ENCODE results near the gene MYBPC1.
"Not testable (repeated sequence)": the region's sequence is repeated elsewhere in the genome, so short reads cannot be mapped to it uniquely, and the experiment has no call there.

MYBPC1 gene

DNA sequence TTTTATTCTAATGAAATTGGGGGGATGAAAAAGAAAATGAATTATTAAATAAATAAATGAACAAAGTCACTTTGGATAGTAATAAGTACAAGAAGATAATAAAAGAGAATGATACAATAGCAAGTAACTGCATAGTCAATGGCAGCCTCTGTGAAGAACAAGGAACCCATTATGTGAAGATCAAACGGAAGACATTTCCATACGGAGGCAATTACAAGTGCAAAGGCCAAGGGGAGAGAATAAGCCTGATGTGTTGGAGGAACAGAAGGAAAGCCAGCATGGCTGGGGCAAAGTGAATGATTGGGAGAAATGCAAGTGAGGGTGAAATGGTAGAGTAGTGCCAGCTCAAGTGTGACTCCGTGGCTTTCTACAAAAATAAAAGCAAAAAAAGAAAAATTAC is 58.7 kb downstream of the MYBPC1 start:
- in situ Hi-C loops (cut with MboI; ENCODE audit: low sequenced_read_pairs), result no loop called here

- in situ Hi-C loops (cut with MboI; ENCODE audit: low sequenced_read_pairs), result no loop called here
These were observed 59.7 kb downstream of the MYBPC1 start for GRCh38 chr12:101654442-101654841.

DNA sequence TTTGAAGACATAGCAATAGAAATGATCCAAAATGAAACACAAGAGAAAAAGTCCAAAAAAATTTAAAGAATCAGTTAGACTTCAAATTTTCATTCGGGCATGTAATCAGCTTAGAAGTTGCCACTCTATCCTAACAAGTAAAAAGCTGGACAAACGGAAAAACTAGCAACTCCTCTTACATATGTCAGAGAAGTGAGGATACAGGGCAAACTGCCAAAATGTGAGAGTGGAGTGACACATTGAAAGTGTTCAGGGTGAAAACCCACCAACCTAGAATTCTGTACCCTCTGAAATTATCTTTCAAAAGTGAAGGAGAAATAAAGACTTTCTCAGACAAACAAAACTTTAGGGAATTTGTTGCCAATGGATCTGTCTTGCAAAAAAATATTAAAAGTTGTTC is 60.6 kb downstream of the MYBPC1 start:
- in situ Hi-C loops (cut with MboI; ENCODE audit: low sequenced_read_pairs), result no loop called here

- in situ Hi-C loops (cut with MboI; ENCODE audit: low sequenced_read_pairs), result not testable (repeated sequence)
These were observed 65.9 kb downstream of the MYBPC1 start for GRCh38 chr12:101660662-101661061.

DNA sequence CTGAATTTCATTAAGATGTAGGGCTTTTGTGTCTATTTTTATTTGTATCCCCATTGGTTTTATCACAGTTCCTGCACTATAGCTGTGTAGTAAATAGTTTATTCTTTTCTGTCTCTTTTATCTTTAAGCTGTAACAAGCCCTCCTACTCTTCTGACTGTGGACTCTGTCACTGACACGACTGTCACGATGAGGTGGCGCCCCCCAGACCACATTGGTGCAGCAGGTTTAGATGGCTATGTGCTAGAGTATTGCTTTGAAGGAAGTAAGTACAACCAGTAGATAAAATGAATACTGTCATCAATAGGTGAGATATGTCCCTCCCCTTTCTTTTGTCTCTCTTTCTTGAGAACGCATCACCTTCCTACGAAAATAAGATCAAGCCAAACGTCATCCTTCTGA is 68.5 kb downstream of the MYBPC1 start:
- in situ Hi-C loops (cut with MboI; ENCODE audit: low sequenced_read_pairs), result no loop called here

GRCh38 chr12:101664992-101665391 is 70.2 kb downstream of the MYBPC1 start:
- in situ Hi-C loops (cut with MboI; ENCODE audit: low sequenced_read_pairs), result no loop called here

- in situ Hi-C loops (cut with MboI; ENCODE audit: low sequenced_read_pairs), result no loop called here
These were observed 71.4 kb downstream of the MYBPC1 start for GRCh38 chr12:101666052-101666728.

DNA sequence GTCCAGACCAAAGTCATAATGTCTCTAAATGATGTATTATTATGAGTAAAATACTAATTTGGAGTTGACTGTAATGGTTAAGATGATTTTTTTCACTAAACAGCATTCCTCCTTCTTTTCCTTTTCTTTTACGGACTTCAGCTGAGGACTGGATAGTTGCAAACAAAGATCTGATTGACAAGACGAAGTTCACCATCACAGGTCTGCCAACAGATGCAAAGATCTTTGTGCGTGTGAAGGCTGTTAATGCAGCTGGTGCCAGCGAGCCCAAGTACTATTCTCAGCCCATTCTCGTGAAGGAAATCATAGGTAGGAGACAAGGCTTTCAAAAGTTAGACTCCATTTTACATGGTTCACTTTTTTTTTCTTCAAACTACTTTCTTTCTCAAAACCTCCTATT is 72.8 kb downstream of the MYBPC1 start:
- in situ Hi-C loops (cut with MboI; ENCODE audit: low sequenced_read_pairs), result no loop called here

GRCh38 chr12:101670007-101670671 is 75.4 kb downstream of the MYBPC1 start:
- in situ Hi-C loops (cut with MboI; ENCODE audit: low sequenced_read_pairs), result no loop called here

DNA sequence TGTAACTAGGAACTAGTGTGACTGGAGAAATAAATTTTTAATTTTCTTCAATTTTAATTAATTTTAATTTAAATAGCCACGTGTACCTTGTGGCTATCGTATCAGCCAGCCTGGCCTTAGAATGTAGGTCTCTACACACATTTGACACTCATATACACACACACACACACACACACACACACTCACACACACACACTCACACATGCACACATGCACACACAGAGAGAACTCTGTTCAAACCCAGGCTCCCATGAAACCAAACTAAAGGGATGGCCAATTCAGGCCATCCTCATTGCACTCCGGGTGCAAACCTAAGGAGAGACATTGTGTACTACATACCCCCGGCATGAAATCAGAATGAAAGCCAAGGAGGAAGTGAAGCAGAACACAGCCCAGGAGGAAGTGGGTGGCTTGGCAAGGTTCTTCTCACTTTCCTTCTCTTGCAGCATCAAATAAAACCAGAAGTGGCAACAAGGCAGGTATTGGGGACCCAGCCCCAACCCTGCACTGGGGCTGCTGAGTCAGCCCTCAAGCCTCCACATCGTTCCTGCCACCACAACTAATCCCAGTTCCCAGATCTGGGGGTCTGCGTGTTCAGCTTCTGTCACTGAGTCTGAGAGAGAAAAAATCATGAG is 76.5 kb downstream of the MYBPC1 start:
- in situ Hi-C loops (cut with MboI; ENCODE audit: low sequenced_read_pairs), result no loop called here

- in situ Hi-C loops (cut with MboI; ENCODE audit: low sequenced_read_pairs), result no loop called here
These were observed 77.1 kb downstream of the MYBPC1 start for GRCh38 chr12:101671833-101672232.

GRCh38 chr12:101675555-101675954 is 80.8 kb downstream of the MYBPC1 start:
- in situ Hi-C loops (cut with MboI; ENCODE audit: low sequenced_read_pairs), result no loop called here

DNA sequence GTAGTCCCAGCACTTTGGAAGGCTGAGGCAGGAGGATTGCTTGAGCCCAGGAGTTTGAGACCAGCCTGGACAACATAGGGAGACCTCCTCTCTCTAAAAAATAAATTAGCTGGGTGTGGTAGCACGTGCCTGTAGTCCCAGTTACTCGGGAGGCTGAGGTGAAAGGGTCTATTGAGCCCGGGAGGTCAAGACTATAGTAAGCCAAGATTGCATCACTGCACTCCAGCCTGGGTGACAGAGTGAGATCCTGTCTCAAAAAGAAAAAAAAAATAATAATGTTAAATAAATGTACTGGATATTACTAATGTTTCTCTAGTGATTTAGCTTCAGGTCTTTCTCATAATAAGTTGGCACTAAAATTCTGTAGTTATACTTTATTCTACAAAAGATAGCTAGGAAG is 81.7 kb downstream of the MYBPC1 start:
- in situ Hi-C loops (cut with MboI; ENCODE audit: low sequenced_read_pairs), result not testable (repeated sequence)

DNA sequence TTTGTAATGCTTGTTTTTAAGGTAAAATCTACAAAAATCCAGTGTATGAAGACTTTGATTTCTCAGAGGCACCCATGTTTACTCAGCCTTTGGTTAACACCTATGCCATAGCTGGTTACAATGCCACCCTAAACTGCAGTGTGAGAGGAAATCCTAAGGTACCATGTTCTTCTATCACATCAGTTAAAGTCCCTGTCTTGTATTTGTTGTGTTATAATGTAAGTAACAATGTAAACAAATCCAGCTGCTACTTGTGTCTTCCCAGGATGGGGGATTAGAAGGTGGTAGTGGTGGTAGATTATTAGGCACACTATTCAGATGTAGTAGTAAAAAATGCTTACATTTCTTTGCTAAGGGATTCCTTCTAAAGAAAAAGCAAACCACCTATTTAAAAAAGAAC is 83.3 kb downstream of the MYBPC1 start:
- in situ Hi-C loops (cut with MboI; ENCODE audit: low sequenced_read_pairs), result no loop called here

GRCh38 chr12:101680240-101680639 is 85.5 kb downstream of the MYBPC1 start:
- in situ Hi-C loops (cut with MboI; ENCODE audit: low sequenced_read_pairs), result no loop called here

GRCh38 chr12:101680647-101681046 is 85.9 kb downstream of the MYBPC1 start:
- in situ Hi-C loops (cut with MboI; ENCODE audit: low sequenced_read_pairs), result no loop called here

- in situ Hi-C loops (cut with MboI; ENCODE audit: low sequenced_read_pairs), result not testable (repeated sequence)
These were observed 86.9 kb downstream of the MYBPC1 start for GRCh38 chr12:101681627-101682026.

GRCh38 chr12:101685092-101685491 is 90.3 kb downstream of the MYBPC1 start:
- in situ Hi-C loops (cut with MboI; ENCODE audit: low sequenced_read_pairs), result no loop called here

- in situ Hi-C loops (cut with MboI; ENCODE audit: low sequenced_read_pairs), result no loop called here
These were observed 91.4 kb downstream of the MYBPC1 start for GRCh38 chr12:101686176-101686575.

GRCh38 chr12:101690544-101691098 is 95.8 kb downstream of the MYBPC1 start:
- in situ Hi-C loops (cut with MboI; ENCODE audit: low sequenced_read_pairs), result no loop called here

DNA sequence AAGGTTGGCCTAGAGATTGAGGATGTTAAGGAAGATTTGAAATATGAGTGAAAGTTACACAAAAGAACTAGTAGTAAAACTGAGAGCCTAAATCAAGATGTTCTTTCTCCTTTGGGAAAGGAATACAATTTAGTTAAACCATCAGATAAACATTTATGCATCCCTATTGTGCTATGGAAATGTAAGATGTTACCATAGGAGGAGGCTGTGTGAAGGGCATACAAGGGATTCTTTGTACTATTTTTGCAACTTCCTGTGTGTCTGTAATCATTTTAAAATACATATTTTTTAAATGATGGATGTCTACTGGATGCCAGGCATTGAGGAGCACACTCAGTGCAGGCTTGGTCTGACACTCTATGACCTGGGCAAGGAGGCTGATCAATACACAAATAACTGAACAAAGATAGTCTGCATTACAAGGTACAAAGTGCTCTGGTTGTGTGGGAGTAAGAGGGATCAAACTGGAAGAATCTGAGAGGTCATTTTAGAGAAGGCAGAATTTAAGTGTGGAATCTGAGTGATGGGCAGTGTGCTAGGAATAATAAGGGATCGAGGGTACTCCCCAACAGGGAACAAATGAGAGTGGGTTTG is 96.8 kb downstream of the MYBPC1 start:
- in situ Hi-C loops (cut with MboI; ENCODE audit: low sequenced_read_pairs), result no loop called here

Data from HL-60/S4 treated with retinoic acid at 250 ng/mL for 4 days and 3 days (cell line).